Measurements from ENCODE around the gene RCSD1. TPM values are rescaled to one million over a fixed set of nuclear protein-coding genes. Genes with fewer than 3 reads are reported as not detected.

Gene RCSD1
- total RNA-seq, 3 donors from 2014 or later (not counting 1 experiment from before 2014, with no cell fraction given), result 86.3 to 130 (median 110) TPM

- 27% methylated on average over 11 of the region's 12 CpGs for WGBS (ENCODE audit: insufficient coverage)
- Histone ChIP-seq H3K9me3 (ENCODE audit: control insufficient read depth, insufficient read depth, low read length) (no peaks in the 10 kb centered on the region), H3K36me3 (ENCODE audit: control insufficient read depth, insufficient read depth, low read length) (peaks cover 9% of the 10 kb centered on the region), H3K27me3 (ENCODE audit: control insufficient read depth, insufficient read depth, low read length) (no peaks in the 10 kb centered on the region), H3K27ac (ENCODE audit: low read length) (peak overlapping the region; percentile 89), H3K4me3 (ENCODE audit: low read length) (peak overlapping the region; percentile 98), H3K4me1 (ENCODE audit: control insufficient read depth, insufficient read depth, low read length) (peaks cover 60% of the 10 kb centered on the region)
- intact Hi-C loops (cut with micrococcal nuclease), result loop anchor here (2.0 kb wide), 1 partner anchor 28 kb away; no protein-coding TSS in a partner anchor
- Mint-ChIP-seq H3K4me1 (peaks cover 66 to 71% of the 10 kb centered on the region in 2 donors), H3K9me3 (no peaks in the 10 kb centered on the region), H3K4me3 (peak overlapping the region; percentile 88), H3K36me3 (no peaks in the 10 kb centered on the region), H3K27ac (peak overlapping the region; percentile 89 to 93), H3K27me3 (ENCODE audit: low read depth in 2 of 2) (no peaks in the 10 kb centered on the region)
- DNase-seq (peak in 1 of 2 donors; percentile 36), ATAC-seq (no peak)
- TF ChIP-seq CTCF (IDR thresholded peaks at IDR 0.05), result no peak
These were observed 1.1 kb upstream of the RCSD1 start for GRCh38 chr1:167628741-167629515.

DNA sequence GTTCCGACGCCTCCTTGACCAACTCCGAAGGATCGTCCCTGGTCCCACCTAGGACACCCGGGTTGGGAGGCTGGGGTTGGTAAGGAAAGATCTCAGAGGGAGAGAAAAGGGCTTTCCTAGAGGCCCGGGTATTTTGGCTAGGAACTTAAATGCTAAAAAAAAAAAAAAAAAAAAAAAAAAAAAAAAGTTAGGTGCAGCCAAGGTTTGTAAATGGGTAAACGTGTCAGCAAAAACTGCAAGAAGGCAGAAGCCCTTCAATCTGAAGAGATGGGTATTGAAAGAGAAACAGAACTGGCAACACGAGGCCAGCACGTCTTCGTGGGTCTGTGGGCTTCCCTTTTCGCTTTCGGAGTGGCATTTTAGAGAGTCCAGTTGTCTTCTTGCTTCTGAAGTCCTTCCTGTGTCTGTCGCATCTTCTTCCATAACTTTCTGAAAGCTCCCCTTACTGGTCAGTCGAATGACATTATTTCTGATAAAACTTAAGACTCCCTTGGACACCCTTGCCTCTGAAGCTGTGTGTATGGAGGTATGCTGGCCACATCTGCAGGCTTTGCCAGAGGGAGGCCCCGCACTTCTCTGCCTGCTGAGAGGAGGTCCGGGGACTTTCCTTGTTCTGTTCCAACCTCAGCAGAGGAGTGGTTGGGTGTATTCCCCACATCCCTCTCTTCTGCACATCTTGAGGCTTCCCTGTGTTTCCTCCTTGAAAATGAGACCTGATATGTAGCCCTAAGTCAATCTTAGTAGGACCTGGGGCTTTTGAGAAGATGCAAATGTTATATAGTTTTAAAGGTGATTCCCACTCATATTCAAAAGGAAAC, 745 bp downstream of the RCSD1 start:
- peaks cover 73% of the 10 kb centered on the region for H3K4me1 ChIP-seq (ENCODE audit: control insufficient read depth, insufficient read depth, low read length)
- TF ChIP-seq CTCF (IDR thresholded peaks at IDR 0.05), result no peak
- Mint-ChIP-seq H3K27me3 (ENCODE audit: low read depth in 2 of 2) (no peaks in the 10 kb centered on the region), H3K4me1 (peaks cover 80 to 87% of the 10 kb centered on the region in 2 donors), H3K36me3 (no peaks in the 10 kb centered on the region), H3K4me3 (peak overlapping the region; percentile 88), H3K27ac (peak overlapping the region; percentile 89 to 93), H3K9me3 (no peaks in the 10 kb centered on the region)
- no peaks in the 10 kb centered on the region for H3K27me3 ChIP-seq (ENCODE audit: control insufficient read depth, insufficient read depth, low read length)
- peaks cover 25% of the 10 kb centered on the region for H3K36me3 ChIP-seq (ENCODE audit: control insufficient read depth, insufficient read depth, low read length)
- peak in 1 of 2 donors; percentile 73 for DNase-seq
- H3K9me3 ChIP-seq (ENCODE audit: control insufficient read depth, insufficient read depth, low read length), result no peaks in the 10 kb centered on the region
- peak overlapping the region; percentile 98 for H3K4me3 ChIP-seq (ENCODE audit: low read length)
- peak overlapping the region; percentile 95 for H3K27ac ChIP-seq (ENCODE audit: low read length)
- intact Hi-C loops (cut with micrococcal nuclease), result no loop called here
- WGBS (ENCODE audit: insufficient coverage), result 0% methylated on average over 16 of the region's 16 CpGs
- ATAC-seq, result peak; percentile 27 to 62 (median 60)

DNA sequence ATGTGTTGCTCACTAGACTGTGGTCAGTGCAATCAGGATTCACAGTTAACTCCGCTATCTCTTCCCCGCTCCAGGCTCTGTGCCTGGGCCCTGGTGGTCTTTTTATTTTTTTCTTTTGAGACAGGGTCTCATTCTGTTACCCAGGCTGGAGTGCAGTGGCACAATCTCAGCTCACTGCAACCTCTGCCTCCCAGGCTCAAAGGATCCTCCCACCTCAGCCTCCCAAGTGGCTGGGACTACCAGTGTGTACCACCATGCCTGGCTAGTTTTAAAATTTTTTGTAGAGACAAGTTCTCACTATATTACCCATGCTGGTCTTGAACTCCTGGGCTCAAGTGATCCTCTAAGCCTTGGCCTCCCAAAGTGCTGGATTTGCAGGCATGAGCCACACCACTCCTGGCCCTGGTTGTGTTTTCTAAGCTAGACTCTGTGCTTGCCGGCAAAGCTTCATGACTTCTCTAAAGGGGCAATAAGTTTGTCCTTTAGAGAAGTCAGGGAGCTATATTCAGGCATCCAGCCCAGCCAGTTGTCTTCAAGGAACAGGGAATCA, 1.4 kb downstream of the RCSD1 start:
- H3K27me3 Mint-ChIP-seq (ENCODE audit: low read depth in 2 of 2), result no peaks in the 10 kb centered on the region
- DNase-seq (no peak), ATAC-seq (no peak)
- no peaks in the 10 kb centered on the region for H3K36me3 Mint-ChIP-seq
- peak overlapping the region; percentile 95 for H3K27ac ChIP-seq (ENCODE audit: low read length)
- WGBS (ENCODE audit: insufficient coverage), result 10% methylated on average over 3 of the region's 3 CpGs
- H3K27me3 ChIP-seq (ENCODE audit: control insufficient read depth, insufficient read depth, low read length), result no peaks in the 10 kb centered on the region
- H3K27ac Mint-ChIP-seq, result peak overlapping the region; percentile 89 to 93
- H3K4me1 ChIP-seq (ENCODE audit: control insufficient read depth, insufficient read depth, low read length), result peaks cover 78% of the 10 kb centered on the region
- peak overlapping the region; percentile 88 for H3K4me3 Mint-ChIP-seq
- intact Hi-C loops (cut with micrococcal nuclease), result no loop called here
- H3K9me3 Mint-ChIP-seq, result no peaks in the 10 kb centered on the region
- peaks cover 31% of the 10 kb centered on the region for H3K36me3 ChIP-seq (ENCODE audit: control insufficient read depth, insufficient read depth, low read length)
- H3K9me3 ChIP-seq (ENCODE audit: control insufficient read depth, insufficient read depth, low read length), result no peaks in the 10 kb centered on the region
- H3K4me3 ChIP-seq (ENCODE audit: low read length), result peak overlapping the region; percentile 98
- H3K4me1 Mint-ChIP-seq, result peaks cover 82 to 89% of the 10 kb centered on the region in 2 donors
- no peak for TF ChIP-seq CTCF (IDR thresholded peaks at IDR 0.05)

Data from natural killer cell (primary cell).